ENCODE data around the gene PHKB.
A peak's percentile ranks its signal among the peaks of the same experiment; 100 is the strongest.
"Not testable (repeated sequence)": the region's sequence is repeated elsewhere in the genome, so short reads cannot be mapped to it uniquely, and the experiment has no call there.

Gene PHKB

DNA sequence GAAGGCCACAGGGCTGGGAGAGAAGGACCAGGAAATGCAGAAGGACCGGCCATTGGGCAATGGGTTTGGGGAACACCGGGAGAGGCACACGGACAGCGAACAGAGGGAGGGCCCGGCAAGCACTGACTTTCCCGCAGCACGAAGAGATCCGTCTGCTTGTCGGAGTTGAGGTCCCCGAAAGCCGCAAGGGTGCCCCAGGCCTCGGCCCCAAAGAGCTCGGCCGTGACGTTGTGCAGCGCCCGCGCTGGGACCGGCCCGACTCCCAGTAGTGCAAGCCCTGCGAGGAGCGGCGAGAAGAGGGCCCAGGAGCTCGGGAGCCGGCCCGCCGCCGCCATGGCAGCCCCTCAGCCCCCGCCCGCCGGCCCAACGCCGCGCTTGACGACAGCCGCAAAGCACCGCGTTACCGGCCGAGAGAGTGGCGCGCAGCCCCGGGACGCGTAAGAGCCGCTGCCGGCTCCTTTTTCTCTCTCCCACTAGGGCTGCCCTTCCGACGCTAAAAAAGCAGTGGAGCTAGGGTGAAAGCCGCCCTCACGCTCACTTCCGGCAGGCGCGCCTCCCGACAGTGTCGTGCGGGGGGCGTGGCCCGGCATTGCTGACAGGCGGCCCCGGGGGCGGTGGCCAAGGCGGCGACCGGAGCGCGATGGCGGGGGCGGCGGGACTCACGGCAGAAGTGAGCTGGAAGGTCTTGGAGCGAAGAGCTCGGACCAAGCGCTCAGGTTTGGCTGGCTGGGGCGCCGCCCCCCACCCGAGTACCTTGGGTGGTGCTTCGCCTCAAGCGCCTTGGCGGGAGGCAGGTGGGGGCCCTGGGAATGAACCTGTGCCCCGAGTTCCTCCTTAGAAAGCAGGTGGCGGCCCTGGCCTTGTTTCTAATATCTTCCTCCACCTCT lies at the start of gene PHKB, which contains the start of gene ITFG1:
TSS of gene PHKB (plus strand) at position 621 of the 887 bp plus-strand sequence. CDS start at position 641, 20 bp downstream.
TSS of gene ITFG1 (minus strand) at position 353 of the 887 bp plus-strand sequence. CDS start at position 335, 18 bp downstream.
- peak; percentile 95 for DNase-seq

DNA sequence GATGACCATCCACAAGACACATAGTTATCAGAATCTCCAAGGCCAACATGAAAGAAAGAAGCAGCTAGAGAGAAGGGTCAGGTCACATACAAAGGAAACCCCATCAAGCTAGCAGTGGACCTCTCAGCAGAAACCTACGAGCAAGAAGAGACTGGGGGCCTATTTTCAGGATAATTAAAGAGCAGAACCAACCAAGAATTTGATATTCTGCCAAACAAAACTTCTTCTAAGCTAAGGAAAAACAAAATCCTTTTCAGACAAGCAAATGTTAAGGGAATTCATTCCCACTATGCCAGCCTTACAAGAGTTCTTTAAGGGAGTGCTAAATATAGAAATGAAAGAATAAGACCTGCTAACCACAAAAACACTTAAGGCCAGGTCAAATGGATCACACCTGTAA lies 48.1 kb upstream of the PHKB start:
- no peak for DNase-seq

DNA sequence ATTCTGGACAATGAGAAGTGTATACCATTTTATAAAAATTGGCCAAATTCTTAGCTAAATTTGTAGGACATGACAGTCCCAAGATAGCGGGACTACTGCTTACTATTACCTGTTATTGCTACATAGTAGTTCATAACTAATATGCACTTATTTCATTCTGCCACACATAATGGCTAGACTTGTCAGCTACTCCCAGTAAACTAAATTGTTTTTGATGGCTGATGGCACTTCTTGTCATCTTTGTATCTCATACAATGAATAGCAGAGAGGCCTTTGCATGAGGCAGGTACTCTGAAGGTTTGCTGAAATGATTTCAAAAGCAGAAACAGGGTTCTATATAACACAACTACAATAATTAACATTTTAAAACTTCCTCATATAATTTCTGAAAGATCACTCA lies 44.3 kb upstream of the PHKB start:
- DNase-seq: no peak

DNA sequence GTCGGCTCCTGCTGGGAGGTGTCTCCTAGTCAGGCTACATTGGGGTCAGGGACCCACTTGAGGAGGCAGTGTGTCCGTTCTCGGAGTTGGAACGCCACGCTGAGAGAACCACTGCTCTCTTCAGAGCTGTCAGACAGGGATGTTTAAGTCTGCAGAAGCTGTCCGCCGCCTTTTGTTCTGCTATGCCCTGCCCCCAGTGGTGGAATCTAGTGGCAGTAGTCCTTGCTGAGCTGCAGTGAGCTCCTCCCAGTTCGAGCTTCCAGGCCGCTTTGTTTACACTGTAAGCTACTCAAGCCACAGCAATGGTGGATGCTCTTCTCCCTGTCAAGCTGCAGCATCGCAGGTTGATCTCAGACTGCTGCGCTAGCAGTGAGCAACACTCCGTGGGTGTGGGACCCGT lies 36.3 kb upstream of the PHKB start:
- no peak for DNase-seq

DNA sequence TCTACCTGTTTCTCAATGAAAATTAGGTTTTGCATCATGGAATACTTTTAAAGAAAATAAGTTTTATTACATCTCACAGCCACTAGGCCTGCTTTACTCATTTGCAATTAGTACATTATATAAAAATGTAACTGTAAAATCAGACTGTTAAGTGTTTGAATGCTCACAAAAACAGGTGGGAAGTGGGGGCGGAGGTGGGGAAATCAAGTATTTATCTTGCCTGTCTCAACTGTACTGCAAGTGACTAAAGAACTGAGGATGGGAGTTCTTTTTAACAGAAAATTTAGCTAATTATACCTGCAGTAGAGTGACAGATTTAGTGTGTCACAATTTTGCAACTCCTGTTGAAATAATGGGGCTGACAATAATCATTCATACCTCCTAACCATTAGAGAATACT lies 34.3 kb upstream of the PHKB start:
- no peak for DNase-seq

DNA sequence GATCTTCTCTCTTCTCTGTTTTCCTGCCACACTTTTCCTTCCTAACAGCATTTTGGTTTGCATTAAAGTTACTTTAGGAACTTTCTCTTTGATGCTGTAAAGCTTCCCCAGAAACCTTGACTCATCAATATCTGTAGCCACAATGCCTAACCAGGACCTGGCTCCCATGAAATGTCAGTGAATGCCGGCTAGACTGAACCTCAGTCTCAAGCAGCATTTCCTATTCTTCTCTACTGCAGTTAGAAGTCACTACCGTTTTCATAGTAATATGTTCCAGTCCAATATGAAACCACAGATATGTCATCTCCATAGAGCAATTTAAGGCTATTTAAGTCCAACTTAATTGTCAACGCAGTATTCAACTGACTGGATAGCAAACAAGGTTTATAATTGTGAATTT lies 29.2 kb upstream of the PHKB start:
- DNase-seq: peak; percentile 3

DNA sequence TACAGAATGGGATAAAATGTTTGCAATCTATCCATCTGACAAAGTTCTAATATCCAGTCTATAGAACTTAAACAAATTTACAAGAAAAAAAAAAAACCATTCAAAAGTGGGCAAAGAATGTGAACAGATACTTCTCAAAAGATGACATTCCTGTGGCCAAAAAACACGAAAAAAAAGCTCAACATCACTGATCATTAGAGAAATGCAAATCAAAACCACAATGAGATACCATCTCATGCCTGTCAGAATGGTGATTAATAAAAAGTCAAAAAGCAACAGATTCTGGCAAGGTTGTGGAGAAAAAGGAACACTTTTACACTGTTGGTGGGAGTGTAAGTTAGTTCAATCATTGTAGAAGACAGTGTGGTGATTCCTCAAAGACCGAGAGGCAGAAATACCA lies 26.9 kb upstream of the PHKB start:
- not testable (repeated sequence) for DNase-seq

DNA sequence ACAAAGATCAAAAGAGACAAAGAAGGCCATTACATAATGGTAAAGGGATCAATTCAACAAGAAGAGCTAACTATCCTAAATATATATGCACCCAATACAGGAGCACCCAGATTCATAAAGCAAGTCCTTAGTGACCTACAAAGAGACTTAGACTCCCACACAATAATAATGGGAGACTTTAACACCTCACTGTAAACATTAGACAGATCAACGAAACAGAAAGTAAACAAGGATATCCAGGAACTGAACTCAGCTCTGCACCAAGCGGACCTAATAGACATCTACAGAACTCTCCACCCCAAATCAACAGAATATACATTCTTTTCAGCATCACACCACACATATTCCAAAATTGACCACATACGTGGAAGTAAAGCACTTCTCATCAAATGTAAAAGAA lies 21.1 kb upstream of the PHKB start:
- not testable (repeated sequence) for DNase-seq

DNA sequence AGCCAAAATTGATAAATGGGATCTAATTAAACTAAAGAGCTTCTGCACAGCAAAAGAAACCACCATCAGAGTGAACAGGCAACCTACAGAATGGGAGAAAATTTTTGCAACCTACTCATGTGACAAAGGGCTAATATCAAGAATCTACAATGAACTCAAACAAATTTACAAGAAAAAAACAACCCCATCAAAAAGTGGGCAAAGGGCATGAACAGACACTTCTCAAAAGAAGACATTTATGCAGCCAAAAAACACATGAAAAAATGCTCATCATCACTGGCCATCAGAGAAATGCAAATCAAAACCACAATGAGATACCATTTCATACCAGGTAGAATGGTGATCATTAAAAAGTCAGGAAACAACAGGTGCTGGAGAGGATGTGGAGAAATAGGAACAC lies 18.2 kb upstream of the PHKB start:
- not testable (repeated sequence) for DNase-seq

DNA sequence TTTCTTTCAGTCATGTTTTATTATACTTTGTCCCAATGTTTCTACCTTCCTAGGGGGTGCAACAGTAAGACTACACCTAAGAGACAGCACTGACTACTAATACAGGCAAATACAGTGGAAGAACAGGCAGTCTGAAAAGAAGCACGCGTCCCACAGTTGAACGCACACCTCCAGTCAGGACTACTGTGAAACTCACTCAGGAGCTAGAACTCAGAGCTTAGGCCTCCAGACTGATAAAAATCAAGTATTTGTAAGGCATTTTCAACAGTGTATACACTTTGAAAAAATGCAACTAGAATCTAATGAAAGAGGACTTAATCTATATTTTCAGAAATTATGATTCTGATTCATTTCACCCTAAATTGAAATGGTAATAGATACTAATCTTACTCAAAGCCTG lies 14.7 kb upstream of the PHKB start:
- no peak for DNase-seq

DNA sequence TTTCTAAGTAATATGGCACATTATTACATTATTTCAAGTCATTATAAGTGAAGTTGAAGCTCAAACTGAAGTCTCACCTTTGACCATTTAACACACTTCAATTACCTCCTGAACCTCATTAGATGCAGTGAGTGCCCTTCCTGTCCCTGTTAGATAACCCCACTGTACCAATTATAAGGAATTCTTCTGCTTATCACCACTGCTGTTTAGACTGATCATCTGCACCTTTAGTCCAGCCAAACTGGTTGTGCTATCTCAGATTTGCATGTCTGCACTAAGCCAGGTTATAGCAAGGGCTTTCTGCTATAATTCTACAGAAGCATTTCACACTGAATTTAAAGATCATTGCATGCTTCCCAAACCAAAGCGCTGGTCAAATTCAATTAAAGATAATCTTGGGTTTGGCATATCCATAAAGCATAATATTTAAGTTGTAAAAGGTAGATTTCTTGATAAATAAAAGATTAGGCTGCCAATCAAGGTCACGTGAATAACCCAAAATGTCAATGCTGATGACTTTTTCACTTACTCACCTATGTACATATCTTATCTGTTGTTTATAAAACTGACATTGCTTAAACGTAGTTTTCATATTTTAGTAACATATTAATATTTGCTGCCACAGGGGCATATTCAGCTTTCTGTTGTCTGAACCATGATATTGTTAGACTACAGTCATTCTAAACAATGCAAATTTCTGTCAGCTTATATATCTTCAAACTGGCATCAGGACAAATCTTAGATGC lies 12.1 kb upstream of the PHKB start:
- DNase-seq: no peak

DNA sequence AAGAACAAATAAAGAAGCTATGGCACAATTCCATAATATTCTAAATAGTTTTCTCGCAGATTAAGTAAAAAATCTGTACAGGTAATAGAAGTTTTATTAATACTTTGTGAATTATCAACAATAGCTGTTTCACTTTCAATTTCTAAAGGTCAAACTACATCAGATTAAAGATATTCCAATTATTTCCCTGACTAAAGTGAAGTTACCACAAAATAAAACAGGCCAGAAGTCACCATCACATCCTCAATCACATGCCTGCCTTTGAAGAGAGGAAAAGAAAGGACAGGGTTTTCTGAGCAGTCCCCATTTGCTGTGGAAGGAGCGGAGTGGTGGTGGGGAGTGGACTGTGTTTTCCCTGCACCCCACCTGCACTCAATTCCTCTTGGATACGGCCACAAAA lies 11.3 kb upstream of the PHKB start:
- DNase-seq: no peak

DNA sequence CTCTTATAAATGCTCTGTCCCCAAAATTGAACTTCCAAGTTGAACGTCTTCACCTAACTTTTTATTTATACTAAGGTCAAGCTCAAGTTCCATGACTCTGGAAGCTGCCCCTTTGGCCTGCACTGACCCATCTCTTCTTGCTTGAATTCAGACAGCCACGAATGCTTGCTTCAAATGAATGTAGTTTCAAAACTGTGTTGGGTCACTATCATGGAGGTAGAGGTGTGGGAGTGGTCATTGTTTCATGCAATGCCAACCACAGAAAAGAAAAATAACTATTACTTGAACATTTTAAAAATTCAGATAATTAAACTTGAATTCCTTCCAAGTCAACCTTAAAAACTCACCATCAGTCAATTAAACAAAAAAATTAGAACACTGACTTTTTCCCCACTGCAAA lies 2.8 kb upstream of the PHKB start:
- no peak for DNase-seq

DNA sequence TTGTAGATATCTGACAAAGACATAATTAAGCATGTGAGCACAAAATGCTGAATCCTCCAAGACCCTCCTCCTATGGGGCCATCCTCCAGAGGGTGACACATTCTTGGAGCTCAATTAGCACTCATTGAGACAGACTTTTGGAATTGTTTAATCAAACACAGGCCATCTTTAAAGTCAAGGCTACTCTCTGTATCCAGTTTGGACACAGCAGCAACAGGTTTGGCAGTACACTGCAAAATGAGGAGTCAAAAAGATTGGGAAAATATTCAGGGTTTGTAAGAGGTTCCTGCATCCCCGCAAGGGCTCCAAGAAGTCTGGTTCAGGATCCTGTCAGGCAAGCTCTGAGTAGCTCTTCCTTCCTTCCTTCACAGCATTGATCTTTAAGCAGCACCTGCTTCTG lies 1.5 kb upstream of the PHKB start:
- DNase-seq: no peak

DNA sequence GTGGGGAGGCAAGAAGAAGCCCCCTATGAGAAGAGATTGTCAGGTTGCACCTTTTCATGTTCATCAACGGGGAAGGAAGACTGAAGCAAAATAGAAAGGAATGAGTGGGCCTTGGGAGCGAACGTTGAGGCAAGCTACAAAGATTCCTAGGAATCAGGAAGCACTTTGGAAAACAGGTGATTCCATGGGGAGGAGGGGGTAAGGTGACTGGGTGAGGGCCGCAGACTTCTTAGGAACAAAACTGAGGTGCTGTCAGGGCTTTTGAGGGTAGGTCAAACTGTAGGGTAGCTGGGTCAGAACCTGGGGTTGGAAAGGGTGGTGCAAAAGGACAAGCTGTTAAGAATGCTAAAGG lies 796 bp upstream of the PHKB start:
- DNase-seq: no peak

DNA sequence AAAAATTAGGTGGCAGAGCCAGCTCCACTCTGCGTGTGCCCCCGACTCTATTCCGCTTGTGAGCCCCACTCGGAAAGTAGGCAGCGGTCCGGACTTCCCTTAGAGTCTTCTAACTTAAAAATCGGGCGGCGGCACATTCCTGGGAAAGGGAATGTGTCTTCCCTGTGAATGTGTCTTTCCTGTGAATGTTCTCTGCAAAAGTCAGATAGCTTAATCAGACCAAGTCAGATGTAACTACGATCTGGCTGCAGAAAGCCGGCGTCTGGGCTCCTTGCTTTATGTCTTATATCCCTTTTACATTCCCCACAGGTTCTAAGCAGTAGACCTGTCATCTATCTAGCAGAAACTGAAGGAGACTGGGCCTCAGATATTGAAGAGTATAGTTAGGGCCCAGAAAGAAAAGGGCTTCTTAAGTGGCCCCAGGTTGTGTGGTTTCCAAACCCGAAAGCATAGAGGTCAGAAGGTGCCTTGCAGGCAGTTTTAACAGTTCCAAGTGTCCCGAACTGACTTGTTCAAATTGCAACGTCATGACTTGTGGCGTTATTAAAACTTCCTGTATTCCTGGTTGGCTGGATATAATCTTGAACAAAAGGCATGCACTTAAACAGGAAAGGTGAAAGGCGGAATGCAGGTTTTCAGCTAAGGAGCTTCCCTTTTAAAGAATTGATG lies 601 bp downstream of the PHKB start:
- peak; percentile 44 for DNase-seq

DNA sequence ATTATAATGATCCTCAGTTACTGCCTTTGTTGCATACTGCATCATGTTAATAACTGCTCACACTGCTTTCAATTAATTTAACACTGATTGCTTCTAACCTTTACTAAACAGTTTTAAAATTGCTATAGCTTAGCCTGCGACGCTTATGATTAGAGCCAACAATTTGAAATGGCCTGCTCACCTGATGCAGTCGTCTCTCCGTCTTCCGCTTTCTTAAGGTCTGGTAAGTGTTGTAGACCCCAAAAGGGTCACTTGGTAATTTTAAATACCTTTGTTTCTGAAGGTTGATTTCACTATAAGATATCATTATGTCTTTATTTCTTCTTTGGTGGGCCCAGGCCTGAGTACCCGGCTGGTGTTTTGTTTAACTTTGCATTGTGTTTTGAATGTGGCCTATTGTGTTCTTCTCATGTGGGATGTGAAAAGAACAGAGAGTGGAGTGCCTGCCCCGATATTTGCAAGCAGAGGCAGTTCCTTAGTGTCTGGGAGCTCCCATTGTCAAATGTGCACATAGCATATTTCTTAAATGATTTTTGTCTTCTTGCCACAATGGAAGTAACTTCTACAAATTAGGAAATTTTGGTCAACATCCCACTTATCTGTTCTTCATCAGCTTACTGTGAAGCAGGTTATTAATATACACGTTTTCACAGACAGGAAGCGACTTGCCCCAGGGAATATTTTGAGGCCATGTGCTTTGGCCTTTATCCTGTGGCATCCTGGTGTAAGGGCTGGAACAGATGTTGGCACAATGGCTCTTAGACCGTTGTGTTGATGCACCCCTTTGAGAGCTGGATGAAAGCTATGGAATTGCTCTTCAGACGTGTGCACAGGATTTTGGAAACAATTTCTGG lies 2.9 kb downstream of the PHKB start:
- DNase-seq: no peak

DNA sequence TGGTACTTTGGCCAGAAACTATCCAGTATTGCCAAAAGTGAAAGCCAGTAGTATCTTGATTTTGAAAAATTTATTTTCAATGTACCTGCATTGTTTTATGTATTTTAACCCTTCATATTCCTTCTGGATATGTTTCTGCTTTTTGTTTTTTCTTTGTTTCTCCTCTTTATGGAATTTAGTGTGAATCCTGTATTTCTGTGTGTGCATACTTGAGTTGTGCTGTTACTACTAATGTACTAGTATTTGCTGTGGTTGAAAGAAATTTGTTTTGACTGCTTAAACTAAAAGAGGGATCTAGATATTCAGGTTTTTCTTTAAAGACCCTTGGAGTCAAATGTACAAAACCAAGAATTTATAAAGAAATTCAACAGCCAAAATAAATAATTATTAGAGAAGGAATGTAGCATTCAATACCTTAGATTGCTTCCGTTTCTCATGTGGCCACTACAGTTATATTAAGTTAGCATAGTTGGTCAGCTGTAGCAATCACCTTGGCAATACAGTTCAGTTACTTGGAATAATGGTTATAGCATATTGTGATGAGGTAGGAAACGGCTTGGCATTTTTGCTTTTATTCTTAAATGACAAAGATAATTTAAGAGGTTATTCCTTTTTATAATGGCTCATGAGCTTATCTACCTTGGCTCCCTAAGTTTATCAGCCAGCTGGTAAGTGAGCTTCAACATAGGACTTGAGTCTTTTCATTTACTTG lies 4.9 kb downstream of the PHKB start:
- DNase-seq: no peak

DNA sequence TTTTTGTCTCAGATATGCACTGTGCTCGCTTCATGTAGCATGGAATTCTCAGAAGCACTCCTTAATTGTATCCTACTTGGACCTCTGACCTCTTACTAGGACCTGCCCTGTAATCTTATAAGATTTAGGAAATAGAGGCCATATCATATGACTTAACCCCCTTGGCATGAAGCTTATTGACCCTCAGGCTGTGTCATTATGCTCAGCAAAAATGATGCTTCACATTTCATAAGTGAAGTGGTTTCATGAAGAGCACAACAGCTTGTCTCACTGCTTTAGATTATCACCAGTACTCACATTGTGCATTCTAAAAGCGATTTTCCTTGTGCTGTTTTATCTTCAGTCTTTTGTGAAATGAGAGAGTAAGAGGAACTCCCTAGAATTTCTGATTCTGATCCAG lies 6.4 kb downstream of the PHKB start:
- no peak for DNase-seq

DNA sequence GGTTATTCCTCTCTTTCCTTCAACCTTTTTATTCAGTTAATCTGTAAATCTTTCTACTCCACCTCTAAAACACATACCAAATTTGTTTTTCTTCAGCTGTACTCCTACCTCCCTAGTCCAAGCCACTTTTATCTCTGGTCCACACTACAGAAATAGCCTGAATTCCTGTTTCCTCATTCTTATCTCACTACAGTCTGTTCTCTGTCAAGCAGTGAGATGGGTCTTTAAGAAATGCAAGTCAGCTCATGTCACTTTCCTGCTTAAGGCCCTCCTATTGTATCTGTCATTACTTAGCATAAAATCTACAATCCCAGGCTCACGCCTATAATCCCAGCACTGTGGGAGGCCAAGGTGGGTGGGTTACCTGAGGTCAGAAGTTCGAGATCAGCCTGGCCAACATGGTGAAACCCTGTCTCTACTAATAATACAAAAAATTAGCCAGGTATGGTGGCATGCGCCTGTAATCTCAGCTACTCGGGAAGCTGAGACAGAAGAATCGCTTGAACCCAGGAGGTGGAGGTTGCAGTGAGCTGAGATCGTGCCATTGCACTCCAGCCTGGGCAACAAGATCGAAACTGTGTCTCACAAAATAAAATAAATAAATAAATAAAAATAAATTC lies 7.0 kb downstream of the PHKB start:
- DNase-seq: not testable (repeated sequence)

DNA sequence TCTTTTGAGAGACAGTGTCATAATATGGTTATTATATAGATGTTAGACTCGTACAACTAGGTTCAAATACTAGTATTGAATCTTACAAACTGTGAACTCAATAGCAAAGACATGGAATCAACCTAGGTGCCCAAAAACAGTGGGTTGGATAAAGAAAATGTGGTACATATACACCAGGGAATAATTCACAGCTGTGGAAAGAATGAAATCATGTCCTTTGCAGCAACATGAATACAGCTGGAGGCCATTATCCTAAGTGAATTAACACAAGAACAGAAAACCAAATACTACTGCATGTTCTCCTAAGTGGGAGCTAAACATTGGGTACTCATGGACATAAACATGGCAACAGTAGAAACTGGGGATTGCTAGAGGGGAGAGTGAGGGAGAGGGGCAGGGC lies 8.1 kb downstream of the PHKB start:
- DNase-seq: no peak

DNA sequence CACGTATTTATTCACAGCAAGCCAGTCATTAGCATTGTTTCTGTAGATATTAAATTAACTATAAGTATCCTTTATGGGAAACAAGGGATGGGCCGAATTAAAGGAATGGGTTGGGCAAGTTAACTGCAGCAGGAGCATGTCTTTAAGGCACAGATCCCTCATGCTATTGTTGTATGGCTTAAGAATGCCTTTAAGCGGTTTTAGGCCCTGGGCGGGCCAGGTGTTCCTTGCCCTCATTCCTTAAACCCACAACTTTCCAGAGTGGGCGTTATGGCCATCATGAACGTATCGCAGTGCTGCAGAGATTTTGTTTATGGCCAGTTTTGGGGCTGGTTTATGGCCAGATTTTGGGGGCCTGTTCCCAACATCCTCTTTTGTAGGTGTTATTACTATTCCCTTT lies 9.1 kb downstream of the PHKB start:
- DNase-seq: no peak

Data from activated CD4-positive, alpha-beta T cell treated with anti-CD3 and anti-CD28 coated beads, Interleukin-2, Interleukin-6, amounts not matched to agents 100 ng/mL and 50 ng/mL, durations not matched to agents 16 hours and 8 hours (primary cell).